Measurements from ENCODE around the gene DHX38.
"Not testable (repeated sequence)": the region's sequence is repeated elsewhere in the genome, so short reads cannot be mapped to it uniquely, and the experiment has no call there.

DHX38 gene

GRCh38 chr16:72093448-72094265 lies at the start of gene DHX38, which contains the start of gene TXNL4B:
DHX38 (plus strand) TSS chr16:72093847; CDS start chr16:72096158, 2,311 bp downstream.
TXNL4B (minus strand) TSS chr16:72093620; CDS start chr16:72090749, 2,871 bp downstream.
- peak; percentile 95 for DNase-seq

- no peak for DNase-seq
Observed at GRCh38 chr16:72044296-72044695, 49.4 kb upstream of the DHX38 start.

- DNase-seq = no peak
Observed at GRCh38 chr16:72044825-72045359, 48.8 kb upstream of the DHX38 start.

DNA sequence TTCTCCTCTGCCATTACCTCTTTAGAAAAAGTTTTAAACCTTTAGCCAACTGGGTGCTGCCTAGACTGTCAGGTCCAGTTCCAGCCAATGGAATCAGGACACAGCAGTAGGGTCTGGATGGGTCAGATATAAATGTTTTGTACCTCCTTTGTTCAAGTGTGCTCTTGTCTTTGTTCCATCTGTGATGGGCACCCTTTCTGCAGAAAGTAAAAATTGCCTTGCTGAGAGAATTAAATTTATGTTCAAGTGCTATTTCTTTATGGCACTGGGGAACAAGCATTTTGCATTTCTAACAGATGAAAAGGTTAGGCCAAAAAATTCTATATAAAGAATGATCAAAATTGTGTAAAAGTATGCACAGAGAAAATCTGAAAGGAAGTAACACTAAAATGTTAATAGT lies 44.5 kb upstream of the DHX38 start:
- DNase-seq = no peak

DNA sequence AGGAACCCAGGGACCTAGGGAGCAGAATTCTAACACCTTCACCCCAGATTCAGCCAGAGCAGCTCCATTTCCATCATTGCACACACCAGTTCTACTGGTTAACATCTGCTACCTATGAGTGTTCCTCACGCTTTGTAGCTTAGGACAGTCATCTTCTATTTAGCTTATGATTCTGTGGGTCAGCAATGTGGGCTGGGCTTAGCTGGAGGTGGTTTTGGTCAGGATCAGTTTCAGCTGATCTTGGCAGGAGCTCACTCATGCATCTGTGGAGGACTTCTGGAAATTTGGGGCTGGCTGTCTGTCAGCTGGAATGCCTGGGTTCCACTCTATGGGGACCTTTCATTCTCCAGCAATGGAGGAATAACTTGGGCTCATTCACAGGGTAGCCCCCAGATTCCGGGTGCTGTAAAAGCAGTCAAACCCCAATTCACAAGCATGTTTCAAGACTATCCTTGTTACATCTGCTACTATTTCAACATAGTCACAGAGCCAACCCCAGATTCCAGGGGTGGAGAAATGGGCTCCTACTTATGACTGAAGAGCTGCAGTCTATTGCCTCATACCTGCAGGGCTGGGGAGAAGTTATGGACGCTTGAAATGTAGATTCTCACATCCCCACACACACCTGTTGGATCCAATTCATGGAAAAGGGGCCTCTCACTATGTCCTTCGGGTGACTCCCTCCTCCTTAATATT lies 42.7 kb upstream of the DHX38 start:
- DNase-seq = no peak

GRCh38 chr16:72051818-72052217 lies 41.8 kb upstream of the DHX38 start:
- no peak for DNase-seq

DNA sequence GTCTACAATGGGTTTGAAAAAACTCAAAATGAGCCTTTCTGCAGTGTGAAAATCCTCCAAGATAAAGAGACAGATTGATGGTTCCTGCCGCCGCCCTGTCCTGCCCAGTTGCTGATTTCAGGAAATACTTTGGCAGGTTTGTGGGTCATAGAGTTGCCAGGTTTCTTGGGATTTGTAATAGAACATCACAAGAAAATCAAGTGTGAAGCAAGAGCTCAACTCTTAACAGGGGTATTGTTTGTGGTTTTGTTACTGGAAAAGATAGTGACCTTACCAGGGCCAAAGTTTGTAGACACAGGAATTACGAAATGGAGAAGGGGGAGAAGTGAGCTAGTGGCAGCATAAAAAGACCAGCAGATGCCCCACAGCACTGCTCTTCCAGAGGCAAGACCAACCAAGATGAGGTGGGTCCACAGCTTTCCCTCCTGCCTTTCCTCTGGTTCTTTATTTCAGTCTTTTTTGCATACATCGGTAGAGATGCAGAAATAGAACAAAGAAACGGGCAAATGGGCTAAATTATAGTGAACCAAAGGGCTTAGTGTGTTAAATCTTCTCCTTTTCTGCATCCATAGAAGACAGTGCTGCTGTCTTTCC lies 39.3 kb upstream of the DHX38 start, which contains the start of gene HP:
Gene HP (plus strand): TSS at position 252 of the 594 bp plus-strand sequence. CDS start 148 bp downstream, at position 400.
- DNase-seq = not testable (repeated sequence)

GRCh38 chr16:72055911-72056310 lies 37.7 kb upstream of the DHX38 start:
- no peak for DNase-seq

DNA sequence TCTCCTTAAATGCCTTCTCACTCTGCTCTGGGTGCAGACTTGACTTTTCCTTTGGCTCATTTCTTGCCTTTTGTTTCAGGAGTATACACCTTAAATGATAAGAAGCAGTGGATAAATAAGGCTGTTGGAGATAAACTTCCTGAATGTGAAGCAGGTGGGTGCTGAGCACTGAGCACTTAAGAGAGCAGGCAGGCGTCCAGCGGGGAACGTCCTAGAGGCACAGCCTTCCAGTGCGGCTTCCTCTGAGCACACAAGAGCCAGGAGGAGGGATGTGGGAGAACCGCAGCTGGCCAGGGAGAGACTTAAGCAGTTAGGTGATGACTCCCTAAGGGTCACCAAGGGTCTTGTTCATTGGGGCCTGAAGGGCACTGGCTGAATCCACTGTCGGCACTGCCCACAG lies 36.3 kb upstream of the DHX38 start:
- not testable (repeated sequence) for DNase-seq

DNA sequence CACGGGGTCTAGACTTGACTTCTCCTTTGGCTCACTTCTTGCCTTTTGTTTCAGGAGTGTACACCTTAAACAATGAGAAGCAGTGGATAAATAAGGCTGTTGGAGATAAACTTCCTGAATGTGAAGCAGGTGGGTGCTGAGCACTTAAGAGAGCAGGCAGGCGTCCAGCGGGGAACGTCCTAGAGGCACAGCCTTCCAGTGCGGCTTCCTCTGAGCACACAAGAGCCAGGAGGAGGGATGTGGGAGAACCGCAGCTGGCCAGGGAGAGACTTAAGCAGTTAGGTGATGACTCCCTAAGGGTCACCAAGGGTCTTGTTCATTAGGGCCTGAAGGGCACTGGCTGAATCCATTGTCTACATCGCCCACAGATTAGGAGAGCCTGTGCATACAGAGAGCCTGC lies 34.6 kb upstream of the DHX38 start:
- DNase-seq = not testable (repeated sequence)

GRCh38 chr16:72060405-72060804 lies 33.2 kb upstream of the DHX38 start:
- DNase-seq = no peak

DNA sequence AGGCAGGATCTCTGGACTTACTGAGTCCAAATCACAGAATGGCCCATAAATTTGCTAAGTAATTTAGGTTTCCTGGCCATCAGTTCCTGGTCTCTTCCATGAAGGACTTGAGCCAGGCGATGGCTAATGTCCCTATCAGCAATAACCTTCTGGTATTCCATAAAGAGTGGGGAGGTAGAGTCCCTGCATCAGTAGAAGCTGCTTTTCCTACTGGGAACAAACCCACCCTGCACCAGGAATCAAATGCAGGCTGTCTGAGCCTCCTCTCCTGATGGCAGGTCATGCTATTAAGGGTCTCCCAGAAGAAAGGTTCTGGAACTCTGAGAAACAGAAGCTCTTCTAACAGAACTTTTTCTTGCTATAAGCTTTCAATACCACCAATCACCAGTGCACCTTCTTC lies 32.1 kb upstream of the DHX38 start:
- no peak for DNase-seq

GRCh38 chr16:72064361-72064894 lies 29.2 kb upstream of the DHX38 start:
- no peak for DNase-seq

DNA sequence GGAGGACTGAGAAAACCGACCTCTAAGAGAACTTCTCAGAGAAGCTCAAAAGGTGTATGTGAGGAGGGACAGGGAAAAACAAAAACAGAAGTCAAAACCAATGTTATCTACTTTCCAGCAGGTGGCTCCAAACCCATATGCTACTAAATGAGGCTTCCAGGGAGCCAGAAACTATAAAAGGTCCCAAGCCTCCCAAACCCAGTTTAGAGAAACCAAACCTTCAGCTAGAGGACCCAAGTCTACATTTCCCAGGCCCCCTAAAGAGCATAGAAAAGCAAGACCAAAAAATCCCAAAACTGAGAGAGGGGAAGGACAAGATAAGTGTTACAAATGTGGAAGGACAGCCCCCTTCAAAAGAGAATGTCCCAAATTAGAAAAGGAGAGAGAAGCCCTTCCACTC lies 26.9 kb upstream of the DHX38 start:
- DNase-seq = peak; percentile 56

GRCh38 chr16:72068930-72069329 lies 24.7 kb upstream of the DHX38 start:
- no peak for DNase-seq

DNA sequence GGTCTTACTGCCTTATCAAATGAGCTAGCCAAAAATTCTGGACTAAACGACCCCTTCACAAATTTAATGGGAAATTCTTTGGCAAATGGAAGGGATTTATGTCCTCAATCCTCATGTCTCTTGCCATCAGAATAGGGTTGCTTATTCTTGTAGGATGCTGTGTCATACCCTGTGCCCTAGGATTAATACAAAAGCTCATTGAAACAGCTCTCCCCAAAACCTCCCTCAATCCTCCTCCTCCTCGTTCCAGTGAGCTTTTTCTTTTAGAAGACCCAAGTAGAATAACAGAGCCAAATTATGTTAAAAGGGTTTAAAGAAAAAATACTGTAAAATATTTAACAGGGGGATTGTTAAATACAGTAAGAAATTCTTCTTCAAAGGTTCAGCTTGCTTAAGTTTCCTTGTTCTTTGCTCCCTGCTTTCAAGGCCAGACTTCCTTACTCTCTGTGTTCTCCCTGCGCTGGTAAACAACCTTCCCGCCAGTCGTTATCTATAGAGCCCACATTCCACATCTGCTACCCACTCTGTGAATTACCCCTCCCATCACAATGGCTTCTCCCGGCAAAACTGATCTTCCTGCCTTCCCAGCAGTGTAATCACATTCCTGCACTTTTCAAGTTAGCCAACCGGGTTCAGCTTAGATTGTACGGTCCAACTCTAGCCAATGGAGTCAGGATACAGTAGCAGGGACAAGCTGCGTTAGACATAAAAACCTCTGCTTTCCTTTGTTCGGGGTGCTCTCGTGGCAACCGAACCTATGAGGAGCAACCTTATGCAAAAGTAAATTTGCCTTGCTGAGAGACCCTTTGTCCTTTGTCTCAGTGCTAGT lies 20.9 kb upstream of the DHX38 start:
- no peak for DNase-seq

GRCh38 chr16:72073560-72074230 lies 20.0 kb upstream of the DHX38 start:
- DNase-seq = no peak

DNA sequence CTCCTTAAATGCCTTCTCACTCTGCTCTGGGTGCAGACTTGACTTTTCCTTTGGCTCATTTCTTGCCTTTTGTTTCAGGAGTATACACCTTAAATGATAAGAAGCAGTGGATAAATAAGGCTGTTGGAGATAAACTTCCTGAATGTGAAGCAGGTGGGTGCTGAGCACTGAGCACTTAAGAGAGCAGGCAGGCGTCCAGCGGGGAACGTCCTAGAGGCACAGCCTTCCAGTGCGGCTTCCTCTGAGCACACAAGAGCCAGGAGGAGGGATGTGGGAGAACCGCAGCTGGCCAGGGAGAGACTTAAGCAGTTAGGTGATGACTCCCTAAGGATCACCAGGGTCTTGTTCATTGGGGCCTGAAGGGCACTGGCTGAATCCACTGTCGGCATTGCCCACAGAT lies 18.6 kb upstream of the DHX38 start:
- DNase-seq = not testable (repeated sequence)

DNA sequence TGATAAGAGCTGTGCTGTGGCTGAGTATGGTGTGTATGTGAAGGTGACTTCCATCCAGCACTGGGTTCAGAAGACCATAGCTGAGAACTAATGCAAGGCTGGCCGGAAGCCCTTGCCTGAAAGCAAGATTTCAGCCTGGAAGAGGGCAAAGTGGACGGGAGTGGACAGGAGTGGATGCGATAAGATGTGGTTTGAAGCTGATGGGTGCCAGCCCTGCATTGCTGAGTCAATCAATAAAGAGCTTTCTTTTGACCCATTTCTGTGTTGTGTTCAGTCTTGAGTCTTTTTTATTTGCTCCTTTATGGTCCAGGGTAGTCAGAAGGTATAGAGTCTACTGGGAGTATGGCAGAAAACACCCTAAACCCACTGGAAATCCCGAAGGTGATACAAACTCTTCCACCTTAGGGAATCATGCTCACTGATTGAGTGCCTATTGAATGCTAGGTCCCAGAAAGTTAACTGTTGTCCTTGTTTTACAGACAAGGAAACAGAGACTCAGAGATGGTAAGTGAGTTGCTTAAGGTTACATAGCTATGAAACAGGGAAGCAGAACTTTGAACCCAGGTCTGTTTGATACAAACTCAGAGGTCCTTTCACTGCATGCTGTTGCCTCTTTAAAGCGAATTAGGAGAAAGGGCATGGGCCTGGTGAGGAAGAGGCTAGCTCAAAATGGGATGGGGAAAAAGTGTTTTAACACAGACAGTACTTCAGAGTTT lies 16.5 kb upstream of the DHX38 start:
- not testable (repeated sequence) for DNase-seq

DNA sequence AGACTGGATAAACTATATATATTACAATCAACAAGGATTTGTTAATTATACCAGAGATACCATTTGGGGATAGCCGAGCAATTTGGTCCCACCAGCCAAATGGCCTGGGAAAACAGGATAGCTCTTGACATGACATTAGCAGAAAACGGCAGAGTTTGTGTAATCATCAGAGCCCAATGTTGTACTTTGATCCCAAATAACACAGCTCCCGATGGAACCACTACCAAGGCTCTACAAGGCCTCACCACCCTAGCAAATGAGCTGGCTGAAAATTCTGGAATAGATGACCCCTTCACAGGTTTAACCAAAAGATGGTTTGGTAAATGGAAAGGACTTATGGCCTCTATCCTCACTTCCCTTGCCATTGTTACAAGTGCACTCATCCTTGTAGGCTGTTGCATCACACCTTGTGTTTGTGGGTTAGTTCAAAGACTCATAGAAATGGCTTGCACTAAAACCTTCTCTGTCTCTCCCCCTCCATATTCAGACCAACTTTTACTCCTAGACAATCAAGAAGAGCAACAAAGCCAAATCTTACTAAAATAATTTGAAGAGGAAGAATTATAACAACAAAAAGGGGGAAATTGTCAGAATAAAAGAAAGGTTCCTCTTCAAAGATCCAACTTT lies 9.8 kb upstream of the DHX38 start:
- DNase-seq = no peak
